ENCODE results near the gene ARHGEF2. TPM values are rescaled to one million over a fixed set of nuclear protein-coding genes. Genes with fewer than 3 reads are reported as not detected.

Gene ARHGEF2
- total and polyA plus RNA-seq, 2 of the 13 experiments (the other 11 are each of a cell fraction or from before 2014, with no cell fraction given) = 16.1 to 32.1 TPM

- TF ChIP-seq ZUFSP (CRISPR knock-in tag; IDR thresholded peaks at IDR 0.05; ENCODE audit: borderline replicate concordance) (no peak), CCAR2 (optimal IDR thresholded peaks at IDR 0.05; ENCODE audit: low read depth, low read length) (no peak), DBP (CRISPR knock-in tag; IDR thresholded peaks at IDR 0.05; ENCODE audit: not compliant biosample characterization) (no peak), ZNF326 (CRISPR knock-in tag; IDR thresholded peaks at IDR 0.05; ENCODE audit: borderline replicate concordance) (no peak), ZNF503 (CRISPR knock-in tag; IDR thresholded peaks at IDR 0.05) (no peak), NFYC (CRISPR knock-in tag; IDR thresholded peaks at IDR 0.05) (no peak), ARID4A (CRISPR knock-in tag; IDR thresholded peaks at IDR 0.05; ENCODE audit: borderline replicate concordance) (peak; percentile 34; the same call in 1 of the 2 replicates)
Observed at GRCh38 chr1:155983191-155984024, 5.1 kb upstream of the ARHGEF2 start (continued).

Data from HepG2 (cell line).